NB4 (cell line): ENCODE results near the gene LMAN1.
A peak's percentile ranks its signal among the peaks of the same experiment; 100 is the strongest.

Source experiments
- CTCF ChIP-seq: IDR thresholded peaks from one replicate; pipeline ENCODE4 v1.5.1; 2012; ENCODE audit warnings: low read depth, low read length
- MAX ChIP-seq: IDR thresholded peaks from 2 replicates; pipeline ENCODE4 v1.6.1; 2011; ENCODE audit warnings: low read depth, low read length
- POLR2A ChIP-seq: IDR thresholded peaks from 2 replicates; pipeline ENCODE4 v1.6.1; 2011; ENCODE audit warnings: mild to moderate bottlenecking; ENCODE audit not compliant: insufficient read length; ENCODE audit errors: extremely low read depth

GRCh38 chr18:59358712-59359575 lies at the start of gene LMAN1:
- TF ChIP-seq MAX (no peak), CTCF (no peak), POLR2A (peak; percentile 51)
